SU-DHL-6 (cell line): ENCODE data around the gene GNB5.

ENCODE experiments used
- CTCF ChIP-seq: fragments of 200-600 bp; sonication (generic); IDR thresholded peaks from one replicate; pipeline ENCODE4 v1.5.1; 2017; ENCODE audit warnings: antibody characterized with exemption, mild to moderate bottlenecking, low read length, moderate library complexity; ENCODE audit not compliant: insufficient read depth, poor library complexity, severe bottlenecking
- EZH2phosphoT487 ChIP-seq: fragments of 200-600 bp; sonication (generic), shearing (Covaris generic); conservative IDR thresholded peaks from 2 replicates; pipeline ENCODE4 v1.6.1; 2018; ENCODE audit warnings: mild to moderate bottlenecking, antibody characterized with exemption, low read length, moderate library complexity, mixed read lengths

GRCh38 chr15:52232327-52232726, 41.1 kb upstream of the GNB5 start:
- no peak for TF ChIP-seq CTCF
- TF ChIP-seq EZH2phosphoT487 = no peak
